NT2/D1 (cell line): ENCODE measurements around the gene MAP3K20.

Experiments
- SUZ12 ChIP-seq: IDR thresholded peaks from 2 replicates; pipeline ENCODE4 v1.6.1; 2011; ENCODE audit not compliant: insufficient read length, insufficient read depth; ENCODE audit errors: extremely low read depth
- YY1 ChIP-seq: IDR thresholded peaks from 2 replicates; pipeline ENCODE4 v1.6.1; 2011; ENCODE audit not compliant: insufficient read length, insufficient read depth

- TF ChIP-seq YY1 (no peak), SUZ12 (no peak)
Observed at GRCh38 chr2:173300458-173300857, 224.8 kb downstream of the MAP3K20 start.
